Dendritic cell treated with granulocyte-macrophage colony-stimulating factor and Interleukin-4, amounts not matched to agents 40 ng/mL and 50 ng/mL, for 4 days (primary cell): Measurements from ENCODE around the gene PRDM11.
A peak's percentile ranks its signal among the peaks of the same experiment; 100 is the strongest.

ENCODE experiments used
- H3K27ac Mint-ChIP-seq: one replicate; pipeline ENCODE4 v1.8.0; 2022; ENCODE audit warnings: mild to moderate bottlenecking, mixed read lengths
- H3K27me3 Mint-ChIP-seq: one replicate; pipeline ENCODE4 v1.8.0; 2022; ENCODE audit warnings: mild to moderate bottlenecking, mixed read lengths
- H3K36me3 Mint-ChIP-seq: one replicate; pipeline ENCODE4 v1.8.0; 2022; ENCODE audit warnings: low read depth, mixed read lengths
- H3K4me1 Mint-ChIP-seq: one replicate; pipeline ENCODE4 v1.8.0; 2022; ENCODE audit warnings: low read depth, mixed read lengths
- H3K4me3 Mint-ChIP-seq: one replicate; pipeline ENCODE4 v1.8.0; 2022; ENCODE audit warnings: mild to moderate bottlenecking, moderate library complexity, mixed read lengths
- H3K9me3 Mint-ChIP-seq: one replicate; pipeline ENCODE4 v1.8.0; 2022; ENCODE audit warnings: mixed read lengths
- intact Hi-C: fragments of 100-400 bp; cut with micrococcal nuclease; formaldehyde crosslinking; loops from one replicate; pipeline ENCODE4 v1.15.0; 2022

Gene PRDM11

GRCh38 chr11:45146072-45147016 lies at the start of gene PRDM11:
Gene PRDM11 (plus strand): TSS chr11:45146639. CDS start chr11:45181767, 35,128 bp downstream.
- Mint-ChIP-seq H3K36me3 (peaks cover 6% of the 10 kb centered on the region), H3K4me3 (peak within 1 kb of the TSS; percentile 91), H3K27me3 (peaks cover 33% of the 10 kb centered on the region), H3K4me1 (peaks cover 20% of the 10 kb centered on the region), H3K9me3 (no peaks in the 10 kb centered on the region), H3K27ac (peak within 1 kb of the TSS; percentile 94)
- intact Hi-C loops, result loop anchor here (5.0 kb wide), 1 partner anchor 656 kb away; no protein-coding TSS in a partner anchor

- H3K27ac Mint-ChIP-seq, result no peak overlapping the region
These were observed 48.5 kb upstream of the PRDM11 start for GRCh38 chr11:45097721-45098493.

GRCh38 chr11:45098929-45099328 lies 47.5 kb upstream of the PRDM11 start:
- no peak overlapping the region for H3K4me3 Mint-ChIP-seq
- H3K36me3 Mint-ChIP-seq, result no peaks in the 10 kb centered on the region
- H3K9me3 Mint-ChIP-seq, result no peaks in the 10 kb centered on the region
- H3K27ac Mint-ChIP-seq, result no peak overlapping the region
- intact Hi-C loops, result no loop called here
- H3K4me1 Mint-ChIP-seq, result peaks cover 32% of the 10 kb centered on the region
- H3K27me3 Mint-ChIP-seq, result peaks cover 35% of the 10 kb centered on the region

More at GRCh38 chr11:45097721-45098493, 48.5 kb upstream of the PRDM11 start:
- Mint-ChIP-seq H3K4me3 (no peak overlapping the region), H3K27me3 (peaks cover 43% of the 10 kb centered on the region), H3K9me3 (no peaks in the 10 kb centered on the region), H3K4me1 (peaks cover 37% of the 10 kb centered on the region), H3K36me3 (no peaks in the 10 kb centered on the region)
- intact Hi-C loops, result no loop called here

GRCh38 chr11:45100339-45100738 lies 46.1 kb upstream of the PRDM11 start:
- peaks cover 33% of the 10 kb centered on the region for H3K27me3 Mint-ChIP-seq
- H3K4me1 Mint-ChIP-seq, result peaks cover 28% of the 10 kb centered on the region
- H3K9me3 Mint-ChIP-seq, result no peaks in the 10 kb centered on the region
- H3K27ac Mint-ChIP-seq, result no peak overlapping the region
- intact Hi-C loops, result no loop called here
- H3K36me3 Mint-ChIP-seq, result no peaks in the 10 kb centered on the region
- H3K4me3 Mint-ChIP-seq, result no peak overlapping the region

- Mint-ChIP-seq H3K4me1 (peaks cover 36% of the 10 kb centered on the region), H3K27ac (no peak overlapping the region), H3K9me3 (no peaks in the 10 kb centered on the region), H3K36me3 (no peaks in the 10 kb centered on the region), H3K4me3 (no peak overlapping the region), H3K27me3 (peaks cover 30% of the 10 kb centered on the region)
- intact Hi-C loops, result no loop called here
These were observed 44.1 kb upstream of the PRDM11 start for GRCh38 chr11:45102361-45102809.

GRCh38 chr11:45102810-45103621 lies 43.4 kb upstream of the PRDM11 start:
- H3K27ac Mint-ChIP-seq, result no peak overlapping the region

GRCh38 chr11:45104006-45104789 lies 42.2 kb upstream of the PRDM11 start:
- H3K4me1 Mint-ChIP-seq, result peaks cover 36% of the 10 kb centered on the region
- H3K27me3 Mint-ChIP-seq, result peaks cover 16% of the 10 kb centered on the region
- no peaks in the 10 kb centered on the region for H3K36me3 Mint-ChIP-seq
- no peaks in the 10 kb centered on the region for H3K9me3 Mint-ChIP-seq
- no peak overlapping the region for H3K4me3 Mint-ChIP-seq
- intact Hi-C loops, result no loop called here
- H3K27ac Mint-ChIP-seq, result no peak overlapping the region

More at GRCh38 chr11:45102810-45103621, 43.4 kb upstream of the PRDM11 start:
- intact Hi-C loops, result loop anchor here (1.0 kb wide), 1 partner anchor 167 kb away; no protein-coding TSS in a partner anchor
- no peak overlapping the region for H3K4me3 Mint-ChIP-seq
- no peaks in the 10 kb centered on the region for H3K9me3 Mint-ChIP-seq
- H3K36me3 Mint-ChIP-seq, result no peaks in the 10 kb centered on the region
- peaks cover 27% of the 10 kb centered on the region for H3K27me3 Mint-ChIP-seq
- peaks cover 36% of the 10 kb centered on the region for H3K4me1 Mint-ChIP-seq

GRCh38 chr11:45104790-45105084 lies 41.7 kb upstream of the PRDM11 start:
- Mint-ChIP-seq H3K9me3 (no peaks in the 10 kb centered on the region), H3K36me3 (no peaks in the 10 kb centered on the region), H3K27me3 (peaks cover 15% of the 10 kb centered on the region), H3K4me1 (peaks cover 36% of the 10 kb centered on the region), H3K4me3 (no peak overlapping the region), H3K27ac (no peak overlapping the region)
- intact Hi-C loops, result loop anchor here (1.0 kb wide), 1 partner anchor 177 kb away; no protein-coding TSS in a partner anchor

- Mint-ChIP-seq H3K36me3 (no peaks in the 10 kb centered on the region), H3K4me1 (peaks cover 33% of the 10 kb centered on the region), H3K9me3 (no peaks in the 10 kb centered on the region), H3K4me3 (no peak overlapping the region), H3K27me3 (peaks cover 12% of the 10 kb centered on the region), H3K27ac (no peak overlapping the region)
- intact Hi-C loops, result loop anchor here (1.0 kb wide), 1 partner anchor 178 kb away; no protein-coding TSS in a partner anchor
These were observed 41.0 kb upstream of the PRDM11 start for GRCh38 chr11:45105233-45105983.

GRCh38 chr11:45105984-45106375 lies 40.5 kb upstream of the PRDM11 start:
- Mint-ChIP-seq H3K36me3 (no peaks in the 10 kb centered on the region), H3K4me3 (no peak overlapping the region), H3K9me3 (no peaks in the 10 kb centered on the region), H3K27ac (no peak overlapping the region), H3K27me3 (peaks cover 14% of the 10 kb centered on the region), H3K4me1 (peaks cover 27% of the 10 kb centered on the region)
- intact Hi-C loops, result loop anchor here (1.0 kb wide), 1 partner anchor 179 kb away; no protein-coding TSS in a partner anchor

GRCh38 chr11:45106440-45106839 lies 40.0 kb upstream of the PRDM11 start:
- Mint-ChIP-seq H3K4me3 (no peak overlapping the region), H3K4me1 (peaks cover 23% of the 10 kb centered on the region), H3K36me3 (no peaks in the 10 kb centered on the region), H3K27me3 (peaks cover 15% of the 10 kb centered on the region), H3K9me3 (no peaks in the 10 kb centered on the region), H3K27ac (no peak overlapping the region)
- intact Hi-C loops, result no loop called here

GRCh38 chr11:45107029-45107428 lies 39.4 kb upstream of the PRDM11 start:
- intact Hi-C loops, result no loop called here
- peaks cover 21% of the 10 kb centered on the region for H3K4me1 Mint-ChIP-seq
- H3K9me3 Mint-ChIP-seq, result no peaks in the 10 kb centered on the region
- H3K27me3 Mint-ChIP-seq, result peaks cover 21% of the 10 kb centered on the region
- no peak overlapping the region for H3K4me3 Mint-ChIP-seq
- no peaks in the 10 kb centered on the region for H3K36me3 Mint-ChIP-seq
- no peak overlapping the region for H3K27ac Mint-ChIP-seq
